DND-41 (cell line): ENCODE measurements around the gene CLN3.

Source experiments
- ATAC-seq: fragments of 200-7000 bp; cut with Tn5 transposase; 3 replicates; pipeline ENCODE4 v1.9.1; 2021; ENCODE audit warnings: low read depth; ENCODE audit not compliant: insufficient read depth
- DNase-seq: peaks from one replicate; pipeline ENCODE4 v3.0.0-alpha.2; 2020
- H2AFZ ChIP-seq: 2 replicates; pipeline ENCODE4 v1.6.0; 2012; ENCODE audit warnings: low read depth, low read length
- H3K27ac ChIP-seq: 2 replicates; pipeline ENCODE4 v1.5.1; 2012; ENCODE audit warnings: low read length, inconsistent platforms
- H3K27me3 ChIP-seq: fragments of 200-600 bp; sonication (generic); 2 replicates; pipeline ENCODE4 v1.6.0; 2012; ENCODE audit warnings: low read length, mild to moderate bottlenecking, inconsistent platforms; ENCODE audit not compliant: insufficient read depth, poor library complexity
- H3K36me3 ChIP-seq: 2 replicates; pipeline ENCODE4 v1.5.1; 2012; ENCODE audit warnings: low read length, inconsistent platforms; ENCODE audit not compliant: insufficient read depth
- H3K4me1 ChIP-seq: 2 replicates; pipeline ENCODE4 v1.5.1; 2012; ENCODE audit warnings: mild to moderate bottlenecking, low read length; ENCODE audit not compliant: insufficient read depth
- H3K4me2 ChIP-seq: 2 replicates; pipeline ENCODE4 v1.6.0; 2012; ENCODE audit warnings: mild to moderate bottlenecking, moderate library complexity, low read length, inconsistent platforms; ENCODE audit not compliant: insufficient read depth
- H3K4me3 ChIP-seq, 2 experiments: fragments of 200-600 bp in 1 of 2; shearing (Covaris generic) in 1 of 2; 2 replicates each; pipeline ENCODE4 v1.5.1; 2012 to 2016; ENCODE audit warnings: inconsistent platforms in 2 of 2, low read length in 2 of 2, mild to moderate bottlenecking in 2 of 2, low read depth in 1 of 2, moderate library complexity in 1 of 2
- H3K79me2 ChIP-seq: 2 replicates; pipeline ENCODE4 v1.6.0; 2012; ENCODE audit warnings: low read length, inconsistent platforms; ENCODE audit not compliant: insufficient read depth
- H3K9ac ChIP-seq: 2 replicates; pipeline ENCODE4 v1.6.0; 2012; ENCODE audit warnings: low read depth, mild to moderate bottlenecking, inconsistent platforms, low read length, moderate library complexity
- H3K9me3 ChIP-seq: 2 replicates; pipeline ENCODE4 v1.5.1; 2012; ENCODE audit warnings: low read length, moderate library complexity, mild to moderate bottlenecking, inconsistent platforms; ENCODE audit not compliant: insufficient read depth, severe bottlenecking
- H4K20me1 ChIP-seq: 2 replicates; pipeline ENCODE4 v1.6.0; 2012; ENCODE audit warnings: low read length; ENCODE audit not compliant: insufficient read depth
- EZH2 ChIP-seq: IDR thresholded peaks from 3 replicates; pipeline ENCODE4 v1.6.1; 2012; ENCODE audit warnings: borderline replicate concordance, low read depth, mild to moderate bottlenecking, moderate library complexity, low read length, inconsistent platforms; ENCODE audit not compliant: severe bottlenecking
- TF ChIP-seq, protein P1 (sequence below): IDR thresholded peaks from 2 replicates; pipeline ENCODE4 v1.5.1; 2012; ENCODE audit warnings: borderline replicate concordance, low read length, moderate library complexity, mild to moderate bottlenecking; ENCODE audit not compliant: poor library complexity, severe bottlenecking; ENCODE audit errors: extremely low read depth

CLN3 gene

DNA sequence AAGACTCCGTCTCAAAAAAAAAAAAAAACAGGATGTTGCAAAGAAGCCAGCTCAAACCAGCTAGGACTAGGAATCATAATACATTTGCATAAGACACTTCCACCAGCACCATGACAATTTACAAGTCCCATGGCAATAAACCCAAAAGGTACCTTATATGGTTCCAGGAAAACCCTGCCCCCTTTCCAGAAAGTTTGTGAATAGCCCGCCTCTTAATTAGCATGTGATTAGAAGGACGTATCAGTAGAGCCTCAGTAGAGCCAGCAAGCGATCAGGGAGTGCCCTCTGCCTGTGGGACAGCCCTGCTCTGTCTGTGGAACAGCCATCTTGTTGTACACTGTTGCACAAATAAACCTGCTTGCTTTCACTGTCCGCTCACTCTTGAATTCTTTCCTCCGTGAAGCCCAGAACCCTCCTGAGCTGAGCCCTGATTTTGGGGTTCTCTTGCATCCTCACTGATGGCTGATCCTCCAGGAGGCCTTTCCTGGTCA, 32.9 kb upstream of the CLN3 start:
- H3K9me3 ChIP-seq: no peaks in the 10 kb centered on the region
- no peak overlapping the region for H3K4me3 ChIP-seq
- no peak overlapping the region for H3K9ac ChIP-seq
- no peaks in the 10 kb centered on the region for H3K27me3 ChIP-seq
- H3K4me1 ChIP-seq: no peaks in the 10 kb centered on the region
- no peaks in the 10 kb centered on the region for H4K20me1 ChIP-seq
- H2AFZ ChIP-seq: no peak overlapping the region; the same call in 1 of the 2 replicates
- H3K4me2 ChIP-seq: no peak overlapping the region
- H3K27ac ChIP-seq: no peak overlapping the region
- H3K79me2 ChIP-seq: no peaks in the 10 kb centered on the region
- no peak for ATAC-seq
- no peak for DNase-seq
- TF ChIP-seq EZH2: no peak
- TF ChIP-seq, protein P1, sequence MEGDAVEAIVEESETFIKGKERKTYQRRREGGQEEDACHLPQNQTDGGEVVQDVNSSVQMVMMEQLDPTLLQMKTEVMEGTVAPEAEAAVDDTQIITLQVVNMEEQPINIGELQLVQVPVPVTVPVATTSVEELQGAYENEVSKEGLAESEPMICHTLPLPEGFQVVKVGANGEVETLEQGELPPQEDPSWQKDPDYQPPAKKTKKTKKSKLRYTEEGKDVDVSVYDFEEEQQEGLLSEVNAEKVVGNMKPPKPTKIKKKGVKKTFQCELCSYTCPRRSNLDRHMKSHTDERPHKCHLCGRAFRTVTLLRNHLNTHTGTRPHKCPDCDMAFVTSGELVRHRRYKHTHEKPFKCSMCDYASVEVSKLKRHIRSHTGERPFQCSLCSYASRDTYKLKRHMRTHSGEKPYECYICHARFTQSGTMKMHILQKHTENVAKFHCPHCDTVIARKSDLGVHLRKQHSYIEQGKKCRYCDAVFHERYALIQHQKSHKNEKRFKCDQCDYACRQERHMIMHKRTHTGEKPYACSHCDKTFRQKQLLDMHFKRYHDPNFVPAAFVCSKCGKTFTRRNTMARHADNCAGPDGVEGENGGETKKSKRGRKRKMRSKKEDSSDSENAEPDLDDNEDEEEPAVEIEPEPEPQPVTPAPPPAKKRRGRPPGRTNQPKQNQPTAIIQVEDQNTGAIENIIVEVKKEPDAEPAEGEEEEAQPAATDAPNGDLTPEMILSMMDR: no peak
- H3K36me3 ChIP-seq: no peaks in the 10 kb centered on the region

DNA sequence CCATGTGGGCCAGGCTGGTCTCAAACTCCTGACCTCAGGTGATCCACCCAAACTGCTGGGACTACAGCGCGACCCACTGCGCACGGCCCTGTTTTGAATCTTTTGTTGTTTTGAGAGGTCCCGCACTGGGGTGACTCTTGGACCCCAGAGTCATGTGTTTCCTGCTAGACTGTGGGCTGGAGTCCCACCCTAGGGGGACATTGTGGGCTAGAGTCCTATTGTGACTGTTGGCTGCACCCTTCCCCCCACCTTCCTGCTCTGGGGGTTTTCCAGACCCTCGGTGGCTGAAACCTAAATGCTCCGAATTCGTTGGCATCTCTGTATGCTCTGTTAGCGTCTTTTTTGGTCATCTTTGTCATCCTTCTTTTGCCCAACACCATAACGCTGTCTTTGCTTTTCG, 30.9 kb upstream of the CLN3 start:
- H4K20me1 ChIP-seq: no peaks in the 10 kb centered on the region
- DNase-seq: no peak
- no peaks in the 10 kb centered on the region for H3K9me3 ChIP-seq
- H3K4me2 ChIP-seq: no peak overlapping the region
- no peaks in the 10 kb centered on the region for H3K79me2 ChIP-seq
- no peaks in the 10 kb centered on the region for H3K27me3 ChIP-seq
- H3K9ac ChIP-seq: no peak overlapping the region
- H3K27ac ChIP-seq: no peak overlapping the region
- no peak overlapping the region for H2AFZ ChIP-seq
- TF ChIP-seq EZH2: no peak
- TF ChIP-seq, protein P1: no peak
- H3K4me3 ChIP-seq: no peak overlapping the region
- H3K36me3 ChIP-seq: no peaks in the 10 kb centered on the region
- ATAC-seq: no peak
- no peaks in the 10 kb centered on the region for H3K4me1 ChIP-seq

DNA sequence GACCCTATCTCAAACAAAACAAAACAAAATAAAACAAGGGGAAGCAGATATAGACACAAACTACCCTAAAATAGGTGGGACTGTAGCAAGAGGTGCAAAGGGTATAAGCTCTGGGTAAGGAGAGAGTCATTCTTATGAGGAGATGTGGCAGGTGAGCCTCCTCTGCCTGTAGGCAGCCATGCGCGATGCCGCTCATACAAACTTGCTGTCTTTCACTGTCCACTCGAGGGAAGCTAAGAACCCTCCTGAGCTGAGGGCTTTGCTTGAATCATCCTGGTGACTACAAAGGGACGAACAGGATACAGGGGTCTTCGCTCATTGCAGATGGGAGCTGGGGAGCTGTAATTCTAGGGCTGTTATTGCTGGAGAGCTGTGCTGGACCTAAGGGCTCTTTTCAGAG, 29.6 kb upstream of the CLN3 start:
- H3K27me3 ChIP-seq: no peaks in the 10 kb centered on the region
- TF ChIP-seq, protein P1: no peak
- TF ChIP-seq EZH2: no peak
- H3K27ac ChIP-seq: no peak overlapping the region
- H3K4me3 ChIP-seq: no peak overlapping the region
- H3K9ac ChIP-seq: no peak overlapping the region
- no peaks in the 10 kb centered on the region for H3K36me3 ChIP-seq
- no peak overlapping the region for H3K4me2 ChIP-seq
- H3K9me3 ChIP-seq: no peaks in the 10 kb centered on the region
- no peak overlapping the region for H2AFZ ChIP-seq
- H3K79me2 ChIP-seq: no peaks in the 10 kb centered on the region
- H4K20me1 ChIP-seq: no peaks in the 10 kb centered on the region
- no peaks in the 10 kb centered on the region for H3K4me1 ChIP-seq
- ATAC-seq (no peak), DNase-seq (no peak)

DNA sequence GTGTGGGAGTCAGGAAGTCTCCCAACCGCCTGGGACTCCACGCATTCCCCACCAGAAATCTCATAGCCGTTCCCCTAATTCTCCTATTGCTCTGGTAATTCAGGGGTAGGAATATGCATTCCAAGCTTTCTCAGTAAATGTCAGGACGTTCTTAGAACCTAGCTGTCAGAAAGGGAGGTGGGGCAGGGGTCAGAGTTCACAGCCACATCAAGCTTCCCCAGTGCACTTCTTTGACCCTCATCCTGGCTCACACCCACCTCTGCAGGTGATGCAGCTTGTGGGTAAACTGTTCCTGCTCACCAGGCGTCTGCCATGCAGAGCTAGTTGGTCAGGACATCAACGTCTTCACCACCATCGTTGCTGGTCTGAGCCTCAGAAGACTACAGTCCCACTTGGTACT, 28.8 kb upstream of the CLN3 start:
- no peaks in the 10 kb centered on the region for H3K27me3 ChIP-seq
- no peaks in the 10 kb centered on the region for H3K9me3 ChIP-seq
- H3K4me3 ChIP-seq: no peak overlapping the region
- no peaks in the 10 kb centered on the region for H3K4me1 ChIP-seq
- H4K20me1 ChIP-seq: no peaks in the 10 kb centered on the region
- no peak overlapping the region for H3K27ac ChIP-seq
- no peak overlapping the region for H3K4me2 ChIP-seq
- DNase-seq (no peak), ATAC-seq (no peak)
- H2AFZ ChIP-seq: no peak overlapping the region
- no peaks in the 10 kb centered on the region for H3K79me2 ChIP-seq
- TF ChIP-seq, protein P1: no peak
- no peak overlapping the region for H3K9ac ChIP-seq
- H3K36me3 ChIP-seq: no peaks in the 10 kb centered on the region
